NCI-H2081 (cell line): ENCODE measurements around the gene LCE1E.

ENCODE experiments used
- DNase-seq, 2 experiments: peaks; one replicate each; lab custom pipeline; 2025; lab: John Stamatoyannopoulos, UW

LCE1E gene

DNA sequence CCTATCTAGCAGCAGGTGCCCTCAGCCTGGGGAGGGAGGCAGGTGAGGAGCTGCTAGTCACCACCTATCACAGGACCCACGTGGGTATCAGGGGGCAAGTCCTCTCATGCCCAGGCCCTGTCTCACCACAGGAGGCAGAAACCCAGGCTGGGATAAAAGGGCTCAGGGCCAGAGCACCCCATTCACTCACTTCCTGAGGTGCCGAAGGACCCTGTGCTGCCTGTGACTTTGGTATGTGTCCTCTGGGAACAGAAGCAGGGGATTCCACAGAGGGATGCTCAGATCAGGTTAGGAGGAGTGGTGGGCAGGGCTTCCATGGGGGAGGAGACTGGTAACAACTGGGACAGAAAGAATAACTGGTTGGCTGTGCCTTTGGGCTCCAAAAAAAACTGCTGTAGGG is at the start of gene LCE1E:
Gene LCE1E (plus strand): TSS at position 181 of the 400 bp plus-strand sequence. CDS start 1,043 bp downstream, outside the sequence.
- DNase-seq: no peak

- no peak for DNase-seq
Measured at GRCh38 chr1:152737997-152738396, 48.1 kb upstream of the LCE1E start.

GRCh38 chr1:152739841-152740240 is 46.2 kb upstream of the LCE1E start:
- DNase-seq: no peak

DNA sequence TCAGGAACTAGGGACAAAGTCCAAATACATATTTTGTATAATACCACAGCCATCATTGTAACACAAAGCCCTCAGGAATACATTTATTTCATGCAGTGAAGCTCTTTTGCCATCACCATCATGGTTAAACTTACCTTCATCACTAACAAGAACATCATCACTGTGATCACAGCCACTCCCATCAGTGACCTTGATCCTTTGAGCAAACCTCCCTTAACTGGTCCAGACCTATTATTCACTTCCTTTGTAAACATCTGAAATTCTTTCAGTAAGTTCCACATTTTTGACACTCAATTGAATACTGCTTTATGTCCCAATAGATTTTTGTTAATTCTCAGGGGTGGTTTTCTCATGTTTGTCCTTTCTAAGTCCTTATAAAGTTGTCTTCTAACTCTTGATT is 44.4 kb upstream of the LCE1E start:
- no peak for DNase-seq

DNA sequence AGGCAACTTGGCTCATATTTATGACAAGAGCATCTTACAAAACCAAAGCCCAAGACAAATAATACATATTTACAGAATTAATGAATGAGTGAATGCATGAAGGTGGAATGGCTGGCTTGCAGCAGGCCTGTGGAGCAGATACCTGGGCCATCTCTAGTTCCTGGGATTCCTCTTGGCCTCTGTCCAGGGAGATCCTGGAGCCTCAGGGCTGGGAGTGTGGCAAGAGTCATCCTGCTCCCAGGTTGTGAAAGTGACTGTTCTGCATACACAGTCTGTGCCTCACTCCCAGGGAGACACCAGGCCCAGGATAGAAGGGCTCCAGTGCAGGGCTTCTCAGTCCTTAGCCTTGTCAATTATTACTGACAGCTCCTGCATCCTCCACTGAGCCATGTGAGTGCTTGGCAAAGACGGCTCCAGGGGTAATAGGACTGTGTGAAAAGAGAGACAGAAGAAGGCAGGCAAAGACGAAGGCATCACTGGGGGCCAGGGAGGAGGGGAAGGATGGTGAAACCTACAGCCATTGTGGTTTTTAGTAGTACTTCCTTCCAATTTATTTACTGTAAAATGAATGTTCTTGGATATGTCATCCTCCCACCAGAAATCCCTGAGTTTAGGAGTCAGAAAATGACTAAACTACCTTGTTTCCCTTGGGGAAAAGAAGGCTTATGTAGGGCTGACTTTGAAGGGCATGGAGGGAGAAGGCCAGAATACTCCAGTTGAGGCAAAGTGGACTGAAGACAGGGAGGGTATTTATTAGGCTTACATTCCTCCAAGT is 42.5 kb upstream of the LCE1E start:
- DNase-seq: no peak

- DNase-seq: no peak
Measured at GRCh38 chr1:152745289-152745704, 40.8 kb upstream of the LCE1E start.

GRCh38 chr1:152745765-152746444 is 40.2 kb upstream of the LCE1E start:
- no peak for DNase-seq

- no peak for DNase-seq
Measured at GRCh38 chr1:152747831-152748230, 38.2 kb upstream of the LCE1E start.

GRCh38 chr1:152752225-152752624 is 33.8 kb upstream of the LCE1E start:
- DNase-seq: no peak

DNA sequence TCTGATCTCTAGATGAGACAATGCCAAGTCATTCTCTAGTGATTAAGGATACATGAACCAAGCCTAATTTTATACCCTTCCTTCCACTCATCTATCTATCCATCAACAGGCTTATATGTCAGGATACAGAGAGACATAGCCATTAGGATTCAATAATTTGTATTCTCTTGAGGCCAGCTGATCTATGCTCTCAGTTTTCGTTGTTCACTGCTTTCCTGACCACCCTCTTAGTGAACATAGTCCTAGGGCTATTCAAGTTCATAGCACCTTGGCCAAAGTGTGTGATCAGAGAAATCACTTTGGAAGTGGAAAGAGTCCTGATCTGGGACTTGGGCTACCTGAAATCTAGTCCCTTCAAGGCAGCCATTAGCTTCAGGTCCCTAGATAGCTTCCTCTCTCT is 32.5 kb upstream of the LCE1E start:
- no peak for DNase-seq

GRCh38 chr1:152756872-152757271 is 29.2 kb upstream of the LCE1E start:
- DNase-seq: no peak

DNA sequence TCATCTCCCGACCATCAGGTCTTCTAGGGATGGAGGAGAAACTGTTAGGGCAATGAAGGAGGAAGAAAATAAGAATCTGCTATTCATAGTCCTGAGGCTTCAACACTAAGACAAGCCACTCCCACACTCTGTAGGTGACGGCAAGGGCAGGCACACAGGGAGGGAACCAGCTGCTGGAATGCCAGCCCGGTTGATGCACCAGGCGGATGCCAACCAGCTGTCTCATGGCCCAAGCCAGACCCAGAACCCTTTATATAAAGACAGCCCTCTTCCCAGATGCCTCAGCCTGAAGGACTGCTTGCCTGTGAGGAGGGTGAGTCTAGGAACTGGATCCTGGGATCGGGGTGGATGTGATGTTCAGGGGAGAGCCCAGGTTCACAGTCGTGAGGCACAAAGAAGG is 28.3 kb upstream of the LCE1E start, which contains the start of gene KPRP:
Gene KPRP (plus strand): TSS at position 279 of the 400 bp plus-strand sequence. CDS start 1,564 bp downstream, outside the sequence.
- no peak for DNase-seq

GRCh38 chr1:152758636-152759035 is 27.4 kb upstream of the LCE1E start:
- DNase-seq: no peak

GRCh38 chr1:152759453-152760173 is 26.4 kb upstream of the LCE1E start:
- no peak for DNase-seq

GRCh38 chr1:152760551-152761190 is 25.4 kb upstream of the LCE1E start:
- no peak for DNase-seq

- no peak for DNase-seq
Measured at GRCh38 chr1:152761609-152762213, 24.3 kb upstream of the LCE1E start.

DNA sequence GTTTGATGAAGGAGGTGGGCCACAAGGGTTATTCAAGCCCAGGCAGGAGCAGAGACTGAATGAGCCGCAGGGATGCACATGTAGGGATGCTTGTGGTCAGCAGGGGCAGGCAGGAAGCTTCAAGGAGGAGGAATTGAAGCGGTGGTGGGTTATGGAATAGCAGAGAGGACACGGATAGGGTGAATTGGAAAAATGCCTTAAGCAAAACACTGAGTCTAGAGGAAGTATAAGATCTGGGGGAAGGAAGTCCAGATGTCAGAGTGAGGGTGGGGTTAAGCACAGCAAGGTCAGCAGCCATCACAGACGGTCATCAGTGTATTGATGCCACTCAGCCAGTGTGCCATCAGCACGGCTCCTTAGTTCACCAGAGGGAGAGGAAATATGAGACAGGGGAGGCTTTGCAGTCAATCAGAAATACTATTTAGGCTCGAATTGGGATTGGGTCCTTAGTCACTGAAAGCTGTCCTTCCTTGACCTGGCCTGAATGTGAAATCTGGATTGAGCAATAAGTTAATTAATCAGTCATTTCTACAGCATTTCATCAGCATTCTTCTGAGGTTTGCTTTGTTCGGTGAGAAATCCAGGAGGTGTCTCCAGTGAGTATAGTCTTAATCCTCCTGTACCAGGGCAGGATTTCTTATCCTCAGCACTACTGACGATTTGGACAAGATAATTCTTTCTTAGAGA is 17.1 kb upstream of the LCE1E start:
- DNase-seq: no peak

GRCh38 chr1:152770411-152770810 is 15.6 kb upstream of the LCE1E start:
- DNase-seq: no peak

DNA sequence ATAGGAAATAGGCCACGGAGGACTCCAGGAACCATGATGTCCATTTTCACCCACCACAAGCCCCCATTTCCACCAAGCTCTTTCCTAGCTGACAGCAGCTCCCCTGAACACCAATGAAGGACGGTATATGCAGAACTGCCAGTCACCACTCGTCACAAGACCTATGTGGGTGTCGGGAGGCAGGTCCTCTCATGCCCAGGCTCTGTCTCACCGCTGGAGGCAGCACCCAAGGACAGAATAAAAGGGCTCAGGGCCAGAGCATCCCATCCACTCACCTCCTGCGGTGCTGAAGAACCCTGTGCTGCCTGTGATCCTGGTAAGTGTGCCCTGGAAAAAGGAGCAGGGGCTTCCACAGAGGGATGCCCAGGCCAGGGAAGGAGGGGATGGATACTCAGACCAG is 11.2 kb upstream of the LCE1E start, which contains the start of gene LCE1F:
Gene LCE1F (plus strand): TSS at position 266 of the 400 bp plus-strand sequence. CDS start 1,232 bp downstream, outside the sequence.
- no peak for DNase-seq

DNA sequence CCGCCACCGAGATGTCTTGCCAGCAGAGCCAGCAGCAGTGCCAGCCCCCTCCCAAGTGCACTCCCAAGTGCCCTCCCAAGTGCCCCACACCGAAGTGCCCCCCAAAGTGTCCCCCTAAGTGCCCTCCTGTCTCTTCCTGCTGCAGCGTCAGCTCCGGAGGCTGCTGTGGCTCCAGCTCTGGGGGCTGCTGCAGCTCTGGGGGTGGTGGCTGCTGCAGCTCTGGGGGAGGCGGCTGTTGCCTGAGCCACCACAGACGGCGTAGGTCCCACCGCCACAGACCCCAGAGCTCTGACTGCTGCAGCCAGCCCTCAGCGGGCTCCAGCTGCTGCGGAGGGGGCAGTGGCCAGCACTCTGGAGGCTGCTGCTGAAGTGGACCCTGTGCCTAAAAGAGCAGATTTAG is 9.7 kb upstream of the LCE1E start:
- DNase-seq: no peak

- no peak for DNase-seq
Measured at GRCh38 chr1:152777510-152778137, 8.4 kb upstream of the LCE1E start.
